GM21447 (cell line): ENCODE results near the gene TCP1.
"Not testable (repeated sequence)": the region's sequence is repeated elsewhere in the genome, so short reads cannot be mapped to it uniquely, and the experiment has no call there.

Experiments
- ATAC-seq: cut with Tn5 transposase; IDR thresholded peaks from one replicate; pipeline ENCODE4 v1.9.1; 2021; ENCODE audit not compliant: unreplicated experiment

The TCP1 gene

DNA sequence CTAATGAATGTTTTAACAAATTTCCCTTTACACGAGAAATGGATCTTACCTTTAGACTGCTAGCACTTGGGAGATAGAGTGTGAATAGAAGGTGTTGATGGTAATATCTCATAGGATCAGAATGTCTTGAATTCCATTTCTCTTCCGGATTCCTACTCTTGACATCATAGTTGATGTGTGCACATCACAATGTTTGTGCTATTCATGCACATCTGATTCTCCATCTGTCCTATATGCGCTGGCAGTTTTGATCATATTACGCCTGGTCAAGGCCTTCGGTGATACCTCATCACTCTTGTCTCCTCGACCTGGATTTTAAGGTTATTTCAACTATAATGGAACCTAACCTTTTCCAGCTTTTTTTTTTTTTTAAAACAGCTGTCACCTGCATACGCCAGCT lies 44.3 kb downstream of the TCP1 start:
- no peak for ATAC-seq

DNA sequence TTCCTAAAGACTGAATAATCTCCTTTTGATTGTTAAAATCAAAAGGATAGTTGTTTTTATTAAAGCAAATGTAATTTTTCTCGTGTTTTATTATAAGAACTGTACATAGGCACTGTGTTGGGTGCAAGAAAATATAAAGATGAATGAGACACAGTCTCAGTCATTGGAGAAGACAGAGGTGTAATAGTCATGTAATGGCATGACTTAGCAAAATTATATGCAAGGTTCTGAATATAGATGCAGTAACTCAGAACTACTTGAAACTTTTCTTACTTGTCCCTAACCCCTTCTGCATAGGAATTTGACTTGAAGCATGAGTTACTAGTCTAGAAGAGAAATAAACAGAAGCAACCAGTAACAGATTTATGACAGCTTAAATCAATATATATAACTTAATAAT lies 47.2 kb downstream of the TCP1 start:
- ATAC-seq = no peak

DNA sequence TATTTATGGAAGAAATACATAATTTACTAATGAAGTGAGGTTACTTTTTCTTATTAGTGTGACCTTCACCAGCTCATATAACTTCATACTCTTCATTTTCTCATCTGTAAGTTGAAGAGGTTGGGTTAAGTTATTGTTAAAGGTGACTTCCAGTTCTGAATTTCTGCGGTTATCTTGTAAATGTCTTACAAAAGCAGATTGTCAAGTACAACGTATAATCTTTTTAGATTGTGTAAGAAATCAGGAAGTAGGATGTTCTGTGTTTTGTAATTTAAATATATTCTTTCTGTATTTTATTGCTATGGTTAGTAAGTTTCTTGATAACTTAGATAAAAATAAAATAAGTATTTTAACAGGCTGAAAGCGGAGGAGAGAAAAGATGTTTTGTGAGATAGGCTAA lies 50.1 kb downstream of the TCP1 start:
- ATAC-seq = no peak

DNA sequence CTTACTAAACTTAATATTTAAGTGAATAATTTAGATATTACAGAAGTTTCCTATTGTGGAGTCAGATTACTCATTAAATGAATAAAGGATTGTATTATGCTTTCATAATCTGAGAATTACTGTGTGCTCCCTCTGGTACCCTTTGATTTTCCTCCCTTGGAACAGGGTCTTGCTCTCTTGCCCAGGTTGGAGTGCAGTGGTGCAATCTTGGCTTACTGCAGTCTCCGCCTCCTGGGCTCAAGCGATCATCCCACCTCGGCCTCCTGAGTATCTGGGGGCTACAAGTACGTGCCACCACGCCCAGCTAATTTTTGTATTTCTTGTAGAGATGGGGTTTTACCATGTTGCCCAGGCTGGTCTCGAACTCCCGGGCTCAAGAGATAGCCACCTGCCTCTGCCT lies 52.5 kb downstream of the TCP1 start:
- ATAC-seq = no peak

DNA sequence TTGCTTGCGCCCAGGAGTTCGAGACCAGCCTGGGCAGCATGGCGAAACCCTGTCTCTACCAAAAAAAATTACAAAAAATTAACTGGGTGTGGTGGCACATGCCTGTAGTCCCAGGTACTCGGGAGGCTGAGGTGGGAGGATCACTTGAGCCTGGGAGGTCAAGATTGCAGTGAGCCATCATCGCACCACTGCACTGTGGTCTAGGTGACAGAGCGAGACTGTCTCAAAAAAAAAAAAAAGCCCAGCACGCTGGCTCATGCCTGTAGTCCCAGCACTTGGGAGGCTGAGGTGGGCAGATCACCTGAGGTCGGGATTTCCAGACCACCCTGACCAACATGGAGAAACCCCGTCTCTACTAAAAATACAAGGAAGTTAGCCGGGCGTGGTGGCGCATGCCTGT lies 56.0 kb downstream of the TCP1 start:
- ATAC-seq = not testable (repeated sequence)

DNA sequence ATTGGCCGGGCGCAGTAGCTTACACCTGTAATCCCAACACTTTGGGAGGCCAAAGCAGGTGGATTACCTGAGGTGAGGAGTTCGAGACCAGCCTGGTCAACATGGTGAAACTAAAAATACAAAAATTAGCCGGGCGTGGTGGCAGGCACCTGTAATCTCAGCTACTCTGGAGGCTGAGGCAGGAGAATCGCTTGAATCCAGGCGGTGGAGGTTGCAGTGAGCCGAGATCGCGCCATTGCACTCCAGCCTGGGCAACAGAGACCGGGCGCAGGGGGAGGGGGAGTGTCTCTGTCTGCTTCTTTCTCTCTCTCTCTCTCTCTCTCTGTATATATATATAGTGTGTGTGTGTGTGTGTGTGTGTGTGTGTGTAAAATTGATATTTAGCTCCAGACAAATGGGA lies 56.9 kb downstream of the TCP1 start:
- ATAC-seq = not testable (repeated sequence)

DNA sequence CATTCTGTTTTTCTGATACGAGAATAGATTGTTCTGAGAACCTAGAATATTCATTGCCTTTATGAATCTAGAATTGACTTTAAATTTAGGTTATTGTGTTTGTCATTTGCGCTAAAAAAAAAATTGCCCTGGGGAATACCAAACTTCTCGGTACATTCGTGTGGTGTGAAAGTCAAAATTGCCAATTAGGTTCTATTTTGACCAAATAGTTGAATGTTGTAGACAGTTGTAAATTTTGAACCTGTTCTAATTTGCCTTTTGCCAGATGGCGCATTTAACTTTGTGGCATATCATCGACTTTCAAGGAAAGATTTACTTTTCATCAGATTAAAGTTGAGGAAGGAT lies 59.1 kb downstream of the TCP1 start:
- ATAC-seq = no peak

DNA sequence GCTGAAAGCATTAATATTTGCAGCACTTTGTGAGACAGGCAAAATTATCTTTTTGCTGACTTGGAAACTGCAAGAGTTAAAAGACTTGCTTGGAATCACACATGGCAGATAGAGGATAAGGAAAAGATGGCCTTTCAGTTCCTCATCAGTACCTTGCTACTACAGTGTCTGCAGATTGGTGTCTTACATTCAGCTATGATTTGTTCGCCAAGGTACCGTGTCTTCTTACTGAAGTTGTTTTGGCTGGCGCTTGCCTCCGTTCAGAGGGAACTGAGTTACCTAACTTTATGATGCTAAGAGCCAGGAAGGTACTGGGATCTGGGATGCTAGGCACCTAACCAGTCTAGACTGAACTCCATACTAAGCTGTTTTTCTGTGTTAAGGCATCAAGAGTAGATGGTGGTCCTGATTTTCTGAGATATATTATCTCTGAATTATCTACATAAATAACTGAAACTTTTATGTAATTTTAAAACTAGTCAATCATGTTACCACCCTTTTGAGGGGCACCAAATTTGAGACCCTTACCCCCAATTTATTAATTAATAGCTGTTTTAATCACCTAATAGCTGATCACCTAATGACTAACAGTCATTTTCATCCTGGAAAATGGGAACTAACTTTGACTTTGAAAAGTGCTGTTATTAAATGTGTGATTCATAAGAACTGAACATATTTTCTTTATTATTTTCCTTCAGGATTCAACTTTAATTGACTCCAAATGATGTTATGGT lies 59.6 kb downstream of the TCP1 start:
- ATAC-seq = no peak

DNA sequence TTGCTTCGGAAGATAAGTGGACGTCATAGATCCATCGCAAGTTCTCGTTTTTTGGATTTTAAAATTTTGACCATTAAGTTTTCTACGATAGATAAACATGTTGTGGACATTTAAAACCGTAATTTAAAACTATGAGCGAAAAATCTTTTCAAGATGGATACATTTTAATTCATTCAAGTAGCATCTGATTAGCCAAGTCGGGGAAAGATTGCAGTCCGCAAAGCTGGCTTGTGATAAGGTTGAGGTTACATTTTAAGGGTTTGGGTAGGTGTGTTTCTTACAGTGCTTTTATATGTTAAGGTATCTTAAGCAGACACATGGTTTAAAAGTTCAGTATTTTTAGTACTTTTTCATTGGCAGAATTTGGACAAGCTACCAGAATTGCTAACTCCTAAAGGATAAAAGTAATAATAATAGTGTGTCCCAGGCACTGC lies 60.9 kb downstream of the TCP1 start:
- ATAC-seq = no peak
